PFSK-1 (cell line): ENCODE results near the gene CADM2.

Experiments
- FOXP2 ChIP-seq: optimal IDR thresholded peaks from 2 replicates; pipeline ENCODE3; 2011; ENCODE audit warnings: borderline replicate concordance, control low read depth, inconsistent platforms; ENCODE audit not compliant: insufficient read depth; ENCODE audit errors: extremely low read length, extremely low read depth
- POLR2AphosphoS5 ChIP-seq: IDR thresholded peaks from 2 replicates; pipeline ENCODE4 v1.6.1; 2012; ENCODE audit warnings: low read depth, mild to moderate bottlenecking, control low read depth, low read length, moderate library complexity
- SIN3A ChIP-seq: IDR thresholded peaks from 2 replicates; pipeline ENCODE4 v1.6.1; 2012; ENCODE audit warnings: mild to moderate bottlenecking, low read length, moderate library complexity, borderline replicate concordance; ENCODE audit not compliant: insufficient read depth
- TAF1 ChIP-seq: IDR thresholded peaks from 2 replicates; pipeline ENCODE4 v1.6.1; 2012; ENCODE audit warnings: low read length, control low read depth, borderline replicate concordance; ENCODE audit not compliant: insufficient read depth
- TF ChIP-seq, protein P1 (sequence below), 2 experiments: IDR thresholded peaks; 2 replicates each; pipeline versions ENCODE4 v1.6.1 to v1.8.0; 2011 to 2012; ENCODE audit warnings: low read depth in 2 of 2, low read length in 2 of 2, control low read depth in 1 of 2, inconsistent platforms in 1 of 2, mild to moderate bottlenecking in 1 of 2, moderate library complexity in 1 of 2; ENCODE audit not compliant: insufficient read depth in 1 of 2

DNA sequence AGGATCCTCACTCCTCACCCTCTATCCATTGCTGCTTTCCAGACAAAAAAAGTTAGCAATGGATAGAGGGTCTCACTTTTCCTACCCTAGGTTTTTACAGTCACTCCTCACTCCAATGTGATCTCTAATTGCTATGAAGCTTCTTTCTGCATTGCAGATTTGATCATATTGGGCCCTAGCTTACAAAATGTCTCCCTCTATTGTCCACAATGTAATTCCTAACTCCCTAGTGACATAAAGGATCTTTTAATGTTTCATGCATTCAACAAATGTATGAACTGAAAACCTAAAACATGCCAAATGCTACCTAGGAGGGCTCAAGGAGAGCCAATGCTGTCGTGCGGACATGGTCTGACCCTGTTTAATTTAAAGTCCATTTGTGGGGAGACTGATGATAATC is 234.8 kb downstream of the CADM2 start:
- TF ChIP-seq POLR2AphosphoS5 (no peak), SIN3A (no peak), TAF1 (no peak), FOXP2 (no peak)
- TF ChIP-seq, protein P1, sequence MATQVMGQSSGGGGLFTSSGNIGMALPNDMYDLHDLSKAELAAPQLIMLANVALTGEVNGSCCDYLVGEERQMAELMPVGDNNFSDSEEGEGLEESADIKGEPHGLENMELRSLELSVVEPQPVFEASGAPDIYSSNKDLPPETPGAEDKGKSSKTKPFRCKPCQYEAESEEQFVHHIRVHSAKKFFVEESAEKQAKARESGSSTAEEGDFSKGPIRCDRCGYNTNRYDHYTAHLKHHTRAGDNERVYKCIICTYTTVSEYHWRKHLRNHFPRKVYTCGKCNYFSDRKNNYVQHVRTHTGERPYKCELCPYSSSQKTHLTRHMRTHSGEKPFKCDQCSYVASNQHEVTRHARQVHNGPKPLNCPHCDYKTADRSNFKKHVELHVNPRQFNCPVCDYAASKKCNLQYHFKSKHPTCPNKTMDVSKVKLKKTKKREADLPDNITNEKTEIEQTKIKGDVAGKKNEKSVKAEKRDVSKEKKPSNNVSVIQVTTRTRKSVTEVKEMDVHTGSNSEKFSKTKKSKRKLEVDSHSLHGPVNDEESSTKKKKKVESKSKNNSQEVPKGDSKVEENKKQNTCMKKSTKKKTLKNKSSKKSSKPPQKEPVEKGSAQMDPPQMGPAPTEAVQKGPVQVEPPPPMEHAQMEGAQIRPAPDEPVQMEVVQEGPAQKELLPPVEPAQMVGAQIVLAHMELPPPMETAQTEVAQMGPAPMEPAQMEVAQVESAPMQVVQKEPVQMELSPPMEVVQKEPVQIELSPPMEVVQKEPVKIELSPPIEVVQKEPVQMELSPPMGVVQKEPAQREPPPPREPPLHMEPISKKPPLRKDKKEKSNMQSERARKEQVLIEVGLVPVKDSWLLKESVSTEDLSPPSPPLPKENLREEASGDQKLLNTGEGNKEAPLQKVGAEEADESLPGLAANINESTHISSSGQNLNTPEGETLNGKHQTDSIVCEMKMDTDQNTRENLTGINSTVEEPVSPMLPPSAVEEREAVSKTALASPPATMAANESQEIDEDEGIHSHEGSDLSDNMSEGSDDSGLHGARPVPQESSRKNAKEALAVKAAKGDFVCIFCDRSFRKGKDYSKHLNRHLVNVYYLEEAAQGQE (IDR thresholded peaks at IDR 0.05; ENCODE audit: insufficient read depth in 1 of 2, low read depth in 2 of 2, low read length in 2 of 2): no peak
